Kidney capillary endothelial cell (primary cell): ENCODE measurements around the gene RAB3A.

ENCODE experiments used
- DNase-seq: peaks from one replicate; pipeline ENCODE4 v3.0.0-alpha.2; 2018; ENCODE audit warnings: low spot score

RAB3A gene, protein sequence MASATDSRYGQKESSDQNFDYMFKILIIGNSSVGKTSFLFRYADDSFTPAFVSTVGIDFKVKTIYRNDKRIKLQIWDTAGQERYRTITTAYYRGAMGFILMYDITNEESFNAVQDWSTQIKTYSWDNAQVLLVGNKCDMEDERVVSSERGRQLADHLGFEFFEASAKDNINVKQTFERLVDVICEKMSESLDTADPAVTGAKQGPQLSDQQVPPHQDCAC

DNA sequence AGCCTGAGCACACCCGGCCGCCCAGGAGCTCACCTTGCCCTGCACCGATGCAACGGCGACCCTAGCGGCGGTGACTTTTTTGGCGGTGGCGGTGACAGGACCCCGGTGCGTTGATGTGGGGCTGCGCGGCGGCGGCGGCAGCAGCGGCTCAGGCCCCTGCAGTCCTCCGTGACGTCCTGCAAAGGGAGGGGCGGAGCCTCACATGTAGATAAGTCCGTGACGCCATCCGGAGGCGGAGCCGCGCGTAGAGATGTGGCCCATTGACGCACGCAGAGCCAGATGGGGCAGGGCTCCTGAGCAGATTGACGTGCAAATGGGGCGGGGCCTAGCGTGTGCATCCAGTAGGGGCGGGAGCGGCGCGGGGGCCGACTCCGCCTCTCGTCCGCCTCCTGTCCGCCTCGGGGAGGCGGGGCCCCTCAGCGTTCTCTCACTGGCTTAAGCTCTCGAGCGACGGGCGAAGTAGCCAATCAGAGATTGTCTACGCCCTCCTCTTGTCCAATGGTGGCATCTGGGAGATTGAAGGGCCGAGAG lies at the start of gene RAB3A:
Gene RAB3A, minus strand, starts transcription at position 180 of the 531 bp plus-strand sequence. CDS start 1,302 bp downstream, outside the sequence.
- DNase-seq, result peak; percentile 100

DNA sequence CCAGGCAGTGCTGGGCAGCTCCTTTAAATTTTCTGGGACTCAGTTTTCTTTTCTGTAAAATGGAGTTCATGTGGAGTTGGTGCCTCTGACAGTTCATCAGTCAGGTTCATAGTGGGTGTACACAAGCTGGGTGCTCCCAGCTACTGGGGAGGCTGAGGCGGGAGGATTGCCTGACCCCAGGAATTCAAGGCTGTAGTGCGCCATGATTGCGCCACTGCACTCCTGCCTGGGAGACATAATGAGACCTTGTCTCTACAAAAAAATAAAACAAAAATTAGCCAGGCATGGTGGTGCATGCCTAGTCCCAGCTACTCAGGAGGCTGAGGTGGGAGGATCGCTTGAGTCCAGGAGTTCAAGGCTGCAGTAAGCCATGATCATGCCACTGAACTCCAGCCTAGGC lies 49.3 kb upstream of the RAB3A start:
- no peak for DNase-seq

DNA sequence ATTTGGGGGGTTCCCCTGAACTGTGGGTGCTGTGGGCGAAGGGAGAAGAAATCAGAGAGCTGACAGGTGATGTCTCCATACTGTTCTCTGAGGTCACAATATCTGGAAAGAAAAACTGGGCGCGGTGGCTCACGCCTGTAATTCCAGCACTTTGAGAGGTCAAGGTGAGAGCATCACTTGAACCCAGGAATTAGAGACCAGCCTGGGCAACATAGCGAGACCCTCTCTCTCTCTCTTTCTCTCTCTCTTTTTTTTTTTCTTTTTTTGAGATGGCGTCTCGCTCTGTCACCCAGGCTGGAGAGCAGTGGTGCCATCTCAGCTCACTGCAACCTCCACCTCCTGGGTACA lies 48.5 kb upstream of the RAB3A start:
- DNase-seq, result no peak

DNA sequence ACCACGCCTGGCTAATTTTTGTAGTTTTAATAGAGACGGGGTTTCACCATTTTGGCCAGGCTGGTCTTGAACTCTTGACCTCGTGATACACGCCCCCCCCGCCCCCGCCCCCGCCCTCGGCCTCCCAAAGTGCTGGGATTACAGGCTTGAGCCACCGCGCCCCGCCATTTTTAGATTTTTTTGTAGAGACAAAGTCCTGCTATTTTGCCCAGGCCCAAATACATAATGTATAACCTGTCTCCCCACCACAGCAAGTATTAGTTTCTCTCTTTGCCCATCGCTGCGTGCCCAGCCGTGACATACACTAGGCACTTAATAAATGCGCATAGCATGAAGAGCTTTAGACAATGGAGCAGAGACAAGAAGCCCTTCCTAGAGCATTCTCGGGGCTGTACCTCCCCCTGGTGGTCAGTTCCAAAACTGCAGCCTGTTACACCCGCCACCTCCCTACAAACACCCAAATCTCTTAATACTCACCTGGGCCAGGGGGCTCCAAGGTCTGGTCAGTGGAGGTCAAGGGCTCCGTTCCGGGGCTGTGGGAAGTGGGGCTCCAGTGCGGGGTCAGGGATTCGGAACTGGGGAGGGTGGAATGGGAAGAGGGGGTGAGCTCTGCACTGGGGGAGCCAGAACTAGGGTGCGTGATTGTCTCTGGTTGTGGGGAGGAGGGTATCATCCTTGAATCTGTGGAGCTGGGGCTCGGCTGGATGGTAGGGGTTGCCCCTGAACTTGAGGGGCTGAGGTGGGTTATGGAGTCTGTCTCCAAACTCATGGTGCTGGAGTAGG lies 47.9 kb upstream of the RAB3A start:
- DNase-seq, result peak; percentile 55

DNA sequence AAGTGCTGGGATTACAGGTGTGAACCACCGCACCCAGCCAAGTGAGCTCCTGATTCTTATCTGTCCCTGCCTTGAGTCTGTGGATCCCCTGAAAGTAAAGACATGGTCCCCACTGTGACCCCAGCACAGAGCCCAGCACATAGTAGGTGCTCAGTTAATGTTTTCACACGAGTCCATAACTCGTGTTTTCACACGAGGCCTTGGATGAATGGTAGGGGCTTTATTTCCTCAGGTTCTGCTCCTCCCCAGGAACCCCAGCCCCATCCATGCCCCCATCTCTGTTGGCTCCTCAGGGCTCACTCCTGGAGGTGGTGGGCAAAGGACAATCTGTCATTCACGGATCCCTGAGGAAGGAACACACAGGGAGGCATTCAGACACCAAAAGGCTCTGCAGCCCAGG lies 46.0 kb upstream of the RAB3A start:
- DNase-seq, result no peak

DNA sequence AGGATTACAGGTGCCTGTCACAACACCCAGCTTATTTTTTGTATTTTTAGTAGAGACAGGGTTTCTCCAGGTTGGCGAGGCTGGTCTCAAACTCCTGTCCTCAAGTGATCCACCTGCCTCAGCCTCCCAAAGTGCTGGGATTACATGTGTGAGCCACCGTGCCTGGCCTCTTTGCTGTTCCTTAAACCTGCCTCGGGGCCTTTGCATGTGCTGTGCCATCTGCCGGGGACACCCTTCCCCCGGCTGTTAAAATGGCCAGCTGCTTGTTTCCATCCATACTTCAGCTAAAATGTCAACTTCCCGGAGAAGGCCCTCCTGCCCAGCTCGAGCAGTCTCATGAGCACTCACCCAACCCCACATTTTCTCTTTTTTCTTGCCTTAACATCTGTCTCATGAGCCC lies 41.5 kb upstream of the RAB3A start:
- DNase-seq, result no peak

DNA sequence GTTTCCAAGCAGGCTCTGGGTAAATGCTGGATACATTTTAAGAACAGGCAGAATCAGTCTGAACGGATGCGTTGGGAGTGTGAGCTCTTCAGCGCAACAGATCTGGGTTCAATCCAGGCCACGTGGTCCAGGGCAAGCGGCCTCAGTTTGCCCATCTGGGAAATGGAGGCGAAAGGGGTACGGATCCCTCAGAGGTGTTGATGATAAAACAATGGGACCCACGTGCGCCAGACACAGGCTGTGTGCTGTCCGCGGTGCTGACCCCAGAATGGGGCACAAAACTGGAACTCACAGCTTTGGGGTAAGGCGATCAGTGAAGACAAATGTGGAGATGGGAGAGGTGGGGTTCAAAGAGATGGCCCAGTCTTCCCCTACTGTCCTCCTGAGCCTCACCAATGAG lies 35.5 kb upstream of the RAB3A start:
- no peak for DNase-seq

DNA sequence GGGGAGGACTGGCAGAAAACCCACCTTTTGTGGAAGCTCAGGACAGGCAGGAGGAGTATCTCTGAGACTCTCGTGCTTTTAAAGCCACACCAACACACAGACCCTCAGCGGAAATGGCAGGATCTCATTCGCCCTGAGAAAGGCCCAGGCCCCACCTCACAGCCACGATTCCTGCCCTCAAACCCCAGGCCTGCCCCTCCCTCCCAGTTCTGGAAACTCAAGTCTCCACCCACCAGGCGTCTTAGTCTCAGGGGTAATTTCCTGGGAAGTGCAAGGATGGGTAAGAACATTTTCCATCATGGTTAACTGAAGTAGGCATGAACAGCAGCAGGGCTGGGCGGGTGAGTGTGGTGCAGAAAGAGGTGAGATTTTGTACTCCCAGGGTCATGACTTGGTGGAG lies 30.4 kb upstream of the RAB3A start:
- DNase-seq, result no peak

DNA sequence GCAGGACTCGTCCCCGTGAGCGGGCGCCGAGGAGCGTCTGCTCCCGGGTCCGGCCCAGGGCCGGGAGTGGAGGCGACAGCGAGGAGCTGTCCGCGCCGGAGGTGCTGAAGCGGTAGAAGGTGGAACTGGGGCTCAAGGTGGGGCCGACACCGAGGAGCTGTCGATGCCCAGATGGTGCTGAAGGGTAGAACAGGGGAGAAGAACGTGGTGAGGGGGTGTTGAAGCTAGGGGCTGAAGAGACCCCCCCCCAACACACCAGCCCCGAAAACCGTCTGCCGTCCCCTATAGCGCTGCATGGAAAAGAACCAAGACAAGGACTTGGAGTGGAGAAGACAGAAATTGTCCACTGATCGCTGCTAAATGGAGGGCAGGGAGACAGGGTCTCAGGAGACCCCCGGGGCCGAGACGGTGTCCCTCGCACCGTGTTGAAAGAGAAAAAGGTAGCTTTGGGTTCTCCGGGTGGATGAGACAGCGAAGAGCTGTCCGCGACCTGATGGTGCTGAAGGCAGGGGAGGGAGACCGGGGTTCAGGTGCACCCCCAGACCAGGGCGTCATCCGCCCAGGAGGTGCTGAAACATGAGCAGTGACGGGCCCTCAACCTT lies 29.5 kb upstream of the RAB3A start:
- peak; percentile 30 for DNase-seq

DNA sequence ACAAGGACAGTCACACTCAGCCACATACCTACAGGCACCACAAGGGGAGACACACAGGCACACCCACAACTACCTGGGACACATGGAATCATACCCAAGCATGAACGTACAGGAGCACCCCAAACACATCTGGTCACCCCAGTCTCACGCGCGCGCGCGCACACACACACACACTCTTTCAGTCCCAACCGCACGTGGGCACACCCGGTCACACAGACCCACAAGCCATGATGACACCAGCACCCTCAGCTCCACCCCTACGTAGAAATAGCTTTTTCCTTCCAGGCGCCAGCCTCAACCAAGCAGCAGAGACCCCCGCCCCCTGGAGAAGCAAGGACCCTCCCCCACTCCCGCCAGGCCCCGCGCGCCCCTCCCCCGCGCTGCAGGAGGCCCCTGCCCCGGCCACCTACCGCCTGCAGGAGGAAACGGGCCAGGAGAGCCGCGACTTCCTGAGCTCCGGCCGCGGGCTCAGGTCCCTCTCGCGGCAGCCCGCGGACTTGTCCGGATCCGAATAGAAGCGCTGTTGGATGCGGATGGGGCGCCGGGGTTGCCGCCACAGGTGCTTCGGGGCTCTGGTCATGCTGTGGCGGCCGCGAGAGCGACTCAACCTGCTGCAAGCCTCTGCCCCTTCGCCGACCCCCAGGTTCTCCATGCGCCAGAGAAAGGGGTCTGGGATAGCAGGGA lies 28.8 kb upstream of the RAB3A start:
- no peak for DNase-seq

DNA sequence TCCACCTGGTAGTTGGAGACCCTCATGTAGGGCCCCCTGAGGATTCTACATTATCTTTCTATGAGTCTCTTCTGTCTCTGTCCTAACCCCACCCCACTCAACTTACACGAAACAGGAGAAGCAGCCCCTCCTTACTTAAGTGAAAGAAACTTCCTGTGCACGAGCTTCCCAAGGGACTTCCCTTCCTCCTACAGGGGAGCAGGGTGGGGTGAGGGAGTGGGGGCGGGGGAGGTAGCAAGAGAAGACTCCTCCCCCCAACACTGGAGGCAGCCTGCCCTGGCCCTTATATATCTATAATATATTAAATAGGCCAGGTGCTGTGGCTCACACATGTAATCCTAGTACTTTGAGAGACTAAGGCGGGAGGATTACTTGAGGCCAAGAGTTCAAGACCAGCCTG lies 27.9 kb upstream of the RAB3A start:
- DNase-seq, result no peak

DNA sequence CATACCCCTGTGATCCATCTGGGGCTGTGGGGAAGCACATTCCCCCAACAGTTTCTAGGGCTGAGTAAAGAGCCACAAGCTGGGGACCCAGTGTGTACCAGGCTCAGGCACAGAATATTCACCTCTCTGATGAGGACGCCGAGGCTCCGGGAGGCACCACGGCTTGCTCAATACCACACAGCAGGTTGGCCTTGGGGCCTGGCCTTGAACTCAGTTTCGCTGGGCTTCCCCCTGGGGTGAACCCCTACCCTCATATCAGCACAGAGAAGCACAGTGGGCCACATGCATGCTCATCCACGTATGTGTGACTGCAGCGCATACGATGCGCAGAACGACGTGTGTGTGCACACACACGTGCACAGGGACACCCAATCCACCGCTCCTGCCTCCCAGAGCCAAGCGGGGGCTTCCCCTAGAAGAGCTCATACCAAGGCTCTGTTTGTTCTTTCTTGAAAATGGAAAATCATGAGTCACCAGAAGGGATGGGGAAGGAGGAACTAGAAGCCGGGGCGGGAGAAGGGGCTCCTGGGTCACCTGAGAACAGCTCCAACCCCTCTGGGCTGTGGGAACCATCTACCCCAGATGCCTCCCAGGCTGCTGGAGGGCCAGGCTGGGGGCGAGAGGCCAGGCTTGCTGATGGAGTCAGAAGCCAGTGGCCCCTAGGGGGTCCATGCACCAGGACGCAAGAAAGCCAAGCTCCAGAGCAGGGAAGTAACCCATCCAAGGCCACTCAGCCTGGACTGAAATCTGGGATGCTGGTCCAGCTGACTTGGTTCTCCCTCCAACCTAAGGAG lies 27.3 kb upstream of the RAB3A start:
- DNase-seq, result no peak

DNA sequence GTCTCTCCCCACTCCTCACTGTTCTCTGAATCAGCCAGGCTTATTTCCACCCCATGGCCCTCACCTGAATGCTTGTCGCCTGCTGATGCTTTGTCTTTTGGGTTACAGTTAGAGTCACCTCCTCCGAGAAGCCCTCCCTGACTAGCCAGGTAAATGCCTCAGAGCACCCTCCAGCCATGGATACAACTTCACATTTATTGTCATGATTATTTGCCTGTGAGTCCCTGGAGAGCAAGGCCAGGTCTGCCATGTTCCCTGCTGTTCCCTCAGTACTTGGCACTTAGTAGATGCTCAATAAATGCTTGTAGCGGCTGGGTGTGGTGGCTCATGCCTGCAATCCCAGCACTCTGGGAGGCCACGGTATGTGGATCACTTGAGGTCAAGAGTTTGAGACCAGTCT lies 26.1 kb upstream of the RAB3A start:
- no peak for DNase-seq

DNA sequence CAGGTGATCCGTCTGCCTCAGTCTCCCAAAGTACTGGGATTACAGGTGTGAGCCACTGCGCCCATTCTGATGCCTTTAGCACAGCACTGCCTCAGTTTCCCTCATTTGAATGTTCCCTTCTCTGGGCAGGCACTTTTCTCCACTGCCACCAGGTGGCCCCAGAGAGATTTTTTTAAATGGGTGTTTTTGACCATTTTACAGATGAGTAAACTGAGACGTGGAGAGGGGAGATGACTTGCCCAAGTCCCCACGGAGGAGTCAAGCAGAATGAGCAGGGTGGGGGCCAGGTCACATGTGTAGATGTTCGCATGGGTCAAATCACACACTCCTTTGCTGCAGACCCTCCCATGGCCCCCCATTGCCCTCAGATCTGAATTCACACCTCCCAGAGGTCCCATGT lies 25.6 kb upstream of the RAB3A start:
- DNase-seq, result no peak

DNA sequence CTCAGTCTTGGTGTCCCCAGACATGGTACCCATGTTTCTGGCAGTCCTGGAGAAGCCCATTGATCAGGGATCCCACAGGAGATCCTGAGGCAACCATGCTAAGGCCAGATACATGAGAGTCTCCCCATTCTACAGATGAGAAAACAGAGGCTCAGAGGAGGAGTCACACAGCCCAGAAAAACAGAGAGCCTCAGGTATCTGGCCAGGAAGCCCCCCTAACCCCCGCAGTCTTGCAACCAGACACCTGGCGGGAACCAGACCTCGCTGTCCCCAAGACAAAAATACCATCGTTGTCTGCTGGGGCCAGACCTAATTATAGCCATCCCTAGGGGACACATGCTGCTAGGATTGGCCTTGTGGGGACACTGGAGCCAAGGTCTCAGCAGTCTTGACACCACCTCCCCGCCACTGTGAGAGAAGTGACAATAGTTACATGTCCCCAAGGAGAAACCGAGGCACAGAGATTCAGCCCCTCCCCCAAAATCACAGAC lies 24.0 kb upstream of the RAB3A start:
- no peak for DNase-seq

DNA sequence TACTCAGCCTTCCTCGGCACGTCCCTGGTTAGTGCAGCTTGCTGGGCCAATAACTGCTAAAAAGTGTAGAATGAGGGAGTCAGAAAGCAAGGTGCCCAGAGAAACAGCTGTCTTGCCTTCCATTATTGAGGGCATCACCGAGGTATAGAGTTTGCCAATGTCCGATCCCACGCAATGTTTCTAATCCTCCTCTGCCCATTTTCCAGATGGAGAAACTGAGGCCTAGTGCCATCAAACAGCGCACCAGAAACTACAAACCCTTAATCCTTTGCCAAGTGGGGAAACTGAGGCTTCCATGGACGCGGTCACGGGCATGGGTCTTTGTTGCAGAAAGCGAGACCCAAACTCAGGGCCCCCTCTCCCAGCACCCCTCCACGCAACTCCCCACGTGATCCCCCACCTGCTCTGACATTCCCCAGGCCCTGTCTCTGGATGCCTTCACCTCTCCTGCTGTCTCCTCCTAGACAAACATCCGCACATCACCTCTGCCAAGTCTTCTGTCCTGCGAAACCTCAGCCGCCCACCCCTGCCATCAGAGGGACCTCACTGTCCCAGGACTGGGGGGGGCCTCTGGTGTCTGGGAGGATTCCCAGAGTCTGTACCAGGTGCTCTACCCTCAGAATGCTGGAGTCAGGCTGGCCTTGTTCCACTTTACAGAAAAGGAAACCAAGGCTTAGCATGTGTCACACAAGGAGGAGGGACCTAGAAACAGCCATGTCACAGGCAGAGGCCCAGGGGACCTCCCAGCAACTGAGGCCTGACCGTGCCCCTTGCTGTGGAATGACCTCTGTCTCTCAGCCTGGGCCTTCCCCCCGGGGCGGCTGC lies 23.3 kb upstream of the RAB3A start:
- DNase-seq, result no peak

DNA sequence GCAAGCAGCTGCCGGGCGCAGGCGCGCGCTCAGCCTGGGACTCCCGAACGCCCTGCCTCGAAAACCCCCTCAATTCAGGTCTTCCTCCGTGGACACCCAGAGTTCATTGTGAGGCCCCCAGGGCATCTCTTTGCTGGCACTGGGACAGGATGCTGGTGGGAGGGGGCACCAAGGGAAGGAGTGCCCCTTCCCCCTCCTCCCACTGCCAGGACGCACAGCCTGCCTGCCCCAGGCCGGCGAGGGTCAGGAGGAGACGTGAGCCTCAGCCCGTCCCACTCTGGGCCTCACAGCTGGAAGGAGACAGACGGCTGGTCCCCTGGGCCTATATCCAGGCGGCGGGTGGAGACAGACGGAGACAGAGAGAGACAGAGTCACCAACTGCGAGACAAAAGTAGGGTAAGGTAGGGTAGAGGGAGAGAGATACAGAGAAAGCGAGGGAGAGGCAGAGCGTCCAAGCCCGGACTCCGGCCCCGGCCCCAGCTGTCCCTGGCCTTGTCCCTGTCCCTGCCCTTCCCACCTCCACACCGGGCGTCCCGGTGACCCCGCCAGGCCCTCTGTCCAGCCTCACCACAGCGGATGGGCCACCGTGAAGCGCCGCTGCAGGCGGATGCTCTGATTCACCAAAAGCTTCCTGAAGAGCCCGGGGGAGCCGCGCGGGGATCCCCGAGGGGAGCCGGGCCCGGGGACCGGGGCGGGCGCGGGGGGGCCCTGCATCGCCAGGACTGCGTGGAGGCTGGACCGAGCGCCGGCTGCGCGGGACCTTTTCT lies 22.0 kb upstream of the RAB3A start, which contains the start of gene PDE4C:
Gene PDE4C, minus strand, starts transcription at position 737 of the 767 bp plus-strand sequence. Its CDS starts 23 bp downstream, at position 714.
- DNase-seq, result no peak

DNA sequence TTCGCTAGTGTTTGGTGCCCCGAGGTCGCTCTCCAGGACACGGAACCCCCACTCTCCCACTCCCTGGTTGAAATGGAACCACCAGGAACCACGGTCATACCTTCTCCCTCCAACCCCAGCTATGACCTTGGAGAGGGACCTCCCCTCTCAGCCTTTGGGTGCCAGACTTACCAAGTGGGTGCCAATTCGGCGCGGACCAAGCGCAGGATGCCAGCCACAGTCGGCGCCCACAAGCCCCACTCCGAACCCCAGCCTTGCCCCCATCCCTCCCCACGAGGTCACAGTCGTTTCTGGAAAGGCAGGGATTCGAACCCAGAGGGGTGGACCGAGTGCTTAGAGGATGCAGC lies 21.5 kb upstream of the RAB3A start:
- no peak for DNase-seq

DNA sequence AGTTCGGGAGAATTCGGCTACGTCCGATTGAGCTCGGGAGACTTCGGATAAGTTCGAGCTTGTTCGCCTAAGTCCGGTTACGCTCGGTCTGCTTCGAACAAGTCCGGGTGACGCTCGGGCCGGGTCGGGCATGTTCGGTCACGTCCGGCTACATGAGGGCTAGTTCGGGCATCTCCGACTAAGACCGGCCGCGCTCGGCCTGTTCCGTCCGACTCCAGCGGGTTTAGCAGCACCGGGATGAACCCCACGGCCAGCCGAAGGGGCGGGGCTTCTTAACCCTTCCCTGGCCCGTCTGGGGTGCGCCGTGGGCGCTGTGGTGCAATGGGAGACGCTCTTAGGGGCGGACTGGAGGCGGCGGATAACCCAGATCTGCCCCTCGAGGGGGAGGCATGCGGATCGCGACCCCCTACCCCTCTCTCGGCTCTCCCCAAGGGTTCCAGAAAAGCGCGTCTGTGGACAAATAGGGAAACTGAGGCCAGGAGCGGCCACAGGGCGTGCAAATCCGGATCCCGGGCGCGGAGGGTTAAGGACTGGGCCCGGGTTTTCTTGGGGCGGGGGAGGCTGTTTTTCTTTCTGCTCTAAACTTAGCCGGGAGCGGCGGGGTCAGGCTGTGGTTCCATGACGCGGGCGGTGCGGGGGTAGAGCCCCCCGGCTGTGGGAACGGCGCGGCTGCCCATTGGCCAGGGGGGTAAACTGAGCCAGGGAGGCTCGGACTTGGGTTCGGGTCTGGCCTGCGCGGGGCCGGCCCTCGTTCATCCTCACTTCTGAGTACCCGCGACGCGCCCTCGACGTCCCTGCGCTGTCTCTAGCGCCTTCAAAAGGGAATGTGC lies 20.9 kb upstream of the RAB3A start:
- DNase-seq, result peak; percentile 97
